WTC11 (cell line): ENCODE results near the gene RPP40.

Source experiments
- CREM ChIP-seq: sonication (generic); formaldehyde crosslinking; IDR thresholded peaks from 2 replicates; pipeline ENCODE4 v1.8.1; 2022; ENCODE audit warnings: mild to moderate bottlenecking, missing genetic modification reagents, moderate library complexity
- CTCF ChIP-seq: fragments of 200-600 bp; IDR thresholded peaks from 2 replicates; pipeline ENCODE4 v1.8.0; 2022; ENCODE audit warnings: antibody characterized with exemption
- ETV6 ChIP-seq: sonication (generic); formaldehyde crosslinking; IDR thresholded peaks from 2 replicates; pipeline ENCODE4 v1.8.1; 2022; ENCODE audit warnings: mild to moderate bottlenecking, missing genetic modification reagents
- FOXJ3 ChIP-seq: sonication (generic); formaldehyde crosslinking; IDR thresholded peaks from 2 replicates; pipeline ENCODE4 v1.9.0; 2021; ENCODE audit warnings: missing genetic modification reagents, mild to moderate bottlenecking, borderline replicate concordance
- KAT7 ChIP-seq: sonication (generic); formaldehyde crosslinking; IDR thresholded peaks from 2 replicates; pipeline ENCODE4 v1.8.1; 2023; ENCODE audit warnings: missing genetic modification reagents, mild to moderate bottlenecking, borderline replicate concordance
- MYBL2 ChIP-seq: sonication (generic); formaldehyde crosslinking; IDR thresholded peaks from 2 replicates; pipeline ENCODE4 v1.8.1; 2023; ENCODE audit warnings: mild to moderate bottlenecking, moderate library complexity, missing genetic modification reagents
- NR2C2 ChIP-seq: sonication (generic); formaldehyde crosslinking; IDR thresholded peaks from 2 replicates; pipeline ENCODE4 v1.8.0; 2022; ENCODE audit warnings: mild to moderate bottlenecking, missing genetic modification reagents
- SP1 ChIP-seq: sonication (generic); formaldehyde crosslinking; conservative IDR thresholded peaks from 2 replicates; pipeline ENCODE4 v1.8.1; 2022; ENCODE audit warnings: missing genetic modification reagents
- STAT6 ChIP-seq: sonication (generic); formaldehyde crosslinking; conservative IDR thresholded peaks from 2 replicates; pipeline ENCODE4 v1.8.1; 2023; ENCODE audit warnings: mild to moderate bottlenecking, low read depth, missing genetic modification reagents, moderate library complexity

- TF ChIP-seq SP1 (CRISPR knock-in tag) (no peak), KAT7 (no peak), CTCF (no peak), STAT6 (no peak), NR2C2 (CRISPR knock-in tag) (no peak), CREM (CRISPR knock-in tag) (no peak), ETV6 (no peak), MYBL2 (CRISPR knock-in tag) (no peak), FOXJ3 (CRISPR knock-in tag) (no peak)
Observed at GRCh38 chr6:4970739-4971395, 33.0 kb downstream of the RPP40 start.
